HL-60 (cell line): ENCODE results near the gene ANKH.

Experiments used
- DNase-seq, 2 experiments: peaks; one replicate each; pipeline ENCODE4 v3.0.0-alpha.2; 2010 to 2020; ENCODE audit warnings: low read depth in 1 of 2, low spot score in 1 of 2
- H3K27ac ChIP-seq: fragments of 250-450 bp; sonication (Bioruptor Pico); replicated peaks from 2 replicates; pipeline ENCODE4 v1.5.1; 2020; ENCODE audit warnings: mild to moderate bottlenecking, moderate library complexity
- H3K27me3 ChIP-seq: fragments of 250-450 bp; sonication (Bioruptor Pico); 2 replicates; pipeline ENCODE4 v1.5.1; 2021; ENCODE audit warnings: mild to moderate bottlenecking, moderate library complexity; ENCODE audit not compliant: insufficient read depth, poor library complexity, severe bottlenecking
- H3K4me3 ChIP-seq: replicated peaks from 2 replicates; pipeline ENCODE4 v1.5.1; 2011; ENCODE audit warnings: mild to moderate bottlenecking, control low read depth, low read length; ENCODE audit not compliant: insufficient read depth
- CTCF ChIP-seq: IDR thresholded peaks from one replicate; pipeline ENCODE4 v1.5.1; 2011; ENCODE audit warnings: low read length, control low read depth, inconsistent platforms; ENCODE audit not compliant: insufficient read depth
- GABPA ChIP-seq: IDR thresholded peaks from 2 replicates; pipeline ENCODE4 v1.6.1; 2012; ENCODE audit warnings: low read depth
- POLR2AphosphoS5 ChIP-seq: IDR thresholded peaks from 2 replicates; pipeline ENCODE4 v1.6.1; 2012; ENCODE audit warnings: low read depth
- SPI1 ChIP-seq: IDR thresholded peaks from 2 replicates; pipeline ENCODE4 v1.6.1; 2012; ENCODE audit warnings: low read depth, mild to moderate bottlenecking, borderline replicate concordance
- TF ChIP-seq, protein P1 (sequence below): IDR thresholded peaks from 2 replicates; pipeline ENCODE4 v1.6.1; 2012; ENCODE audit warnings: low read depth; ENCODE audit not compliant: insufficient replicate concordance

ANKH gene

DNA sequence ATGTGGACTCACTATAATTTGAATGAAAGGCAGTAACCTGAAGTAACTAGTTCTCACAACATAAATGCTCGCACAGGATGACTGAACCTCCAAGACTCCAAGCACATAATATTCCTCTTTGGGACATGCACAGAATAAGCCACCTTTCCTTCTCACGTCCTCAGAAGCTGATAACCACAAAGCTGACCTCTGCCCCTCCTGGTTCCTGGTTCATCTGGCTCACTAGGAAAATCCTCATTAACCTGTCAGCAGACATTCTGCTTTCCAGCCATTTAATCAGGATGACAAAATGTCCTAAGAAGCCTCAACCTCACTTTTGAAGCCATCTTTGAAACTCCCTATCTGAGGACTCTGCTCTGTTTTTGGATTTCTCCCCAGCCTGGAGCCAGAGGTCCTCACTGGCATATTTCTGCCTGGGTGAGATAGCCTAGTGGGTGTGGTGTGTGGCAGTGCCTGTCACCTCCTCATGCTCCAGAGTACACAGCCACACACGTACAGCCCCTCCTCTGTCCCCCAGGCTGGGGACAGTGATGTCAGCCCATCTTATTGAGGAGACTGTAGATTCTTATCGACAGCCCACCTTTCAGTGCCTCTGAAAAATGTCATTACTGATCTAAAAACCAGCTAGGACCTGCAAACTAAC is 10.3 kb downstream of the ANKH start:
- Histone ChIP-seq H3K27ac (no peak overlapping the region), H3K27me3 (no peaks in the 10 kb centered on the region), H3K4me3 (no peak overlapping the region)
- DNase-seq: no peak
- TF ChIP-seq SPI1 (no peak), POLR2AphosphoS5 (no peak), GABPA (no peak), CTCF (no peak)
- TF ChIP-seq, protein P1, sequence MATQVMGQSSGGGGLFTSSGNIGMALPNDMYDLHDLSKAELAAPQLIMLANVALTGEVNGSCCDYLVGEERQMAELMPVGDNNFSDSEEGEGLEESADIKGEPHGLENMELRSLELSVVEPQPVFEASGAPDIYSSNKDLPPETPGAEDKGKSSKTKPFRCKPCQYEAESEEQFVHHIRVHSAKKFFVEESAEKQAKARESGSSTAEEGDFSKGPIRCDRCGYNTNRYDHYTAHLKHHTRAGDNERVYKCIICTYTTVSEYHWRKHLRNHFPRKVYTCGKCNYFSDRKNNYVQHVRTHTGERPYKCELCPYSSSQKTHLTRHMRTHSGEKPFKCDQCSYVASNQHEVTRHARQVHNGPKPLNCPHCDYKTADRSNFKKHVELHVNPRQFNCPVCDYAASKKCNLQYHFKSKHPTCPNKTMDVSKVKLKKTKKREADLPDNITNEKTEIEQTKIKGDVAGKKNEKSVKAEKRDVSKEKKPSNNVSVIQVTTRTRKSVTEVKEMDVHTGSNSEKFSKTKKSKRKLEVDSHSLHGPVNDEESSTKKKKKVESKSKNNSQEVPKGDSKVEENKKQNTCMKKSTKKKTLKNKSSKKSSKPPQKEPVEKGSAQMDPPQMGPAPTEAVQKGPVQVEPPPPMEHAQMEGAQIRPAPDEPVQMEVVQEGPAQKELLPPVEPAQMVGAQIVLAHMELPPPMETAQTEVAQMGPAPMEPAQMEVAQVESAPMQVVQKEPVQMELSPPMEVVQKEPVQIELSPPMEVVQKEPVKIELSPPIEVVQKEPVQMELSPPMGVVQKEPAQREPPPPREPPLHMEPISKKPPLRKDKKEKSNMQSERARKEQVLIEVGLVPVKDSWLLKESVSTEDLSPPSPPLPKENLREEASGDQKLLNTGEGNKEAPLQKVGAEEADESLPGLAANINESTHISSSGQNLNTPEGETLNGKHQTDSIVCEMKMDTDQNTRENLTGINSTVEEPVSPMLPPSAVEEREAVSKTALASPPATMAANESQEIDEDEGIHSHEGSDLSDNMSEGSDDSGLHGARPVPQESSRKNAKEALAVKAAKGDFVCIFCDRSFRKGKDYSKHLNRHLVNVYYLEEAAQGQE: no peak

- Histone ChIP-seq H3K27me3 (no peaks in the 10 kb centered on the region), H3K27ac (no peak overlapping the region), H3K4me3 (no peak overlapping the region)
- no peak for TF ChIP-seq POLR2AphosphoS5
- no peak for TF ChIP-seq CTCF
- TF ChIP-seq, protein P1: no peak
- no peak for TF ChIP-seq GABPA
- DNase-seq: no peak
These were observed 11.6 kb downstream of the ANKH start for GRCh38 chr5:14859980-14860379.

DNA sequence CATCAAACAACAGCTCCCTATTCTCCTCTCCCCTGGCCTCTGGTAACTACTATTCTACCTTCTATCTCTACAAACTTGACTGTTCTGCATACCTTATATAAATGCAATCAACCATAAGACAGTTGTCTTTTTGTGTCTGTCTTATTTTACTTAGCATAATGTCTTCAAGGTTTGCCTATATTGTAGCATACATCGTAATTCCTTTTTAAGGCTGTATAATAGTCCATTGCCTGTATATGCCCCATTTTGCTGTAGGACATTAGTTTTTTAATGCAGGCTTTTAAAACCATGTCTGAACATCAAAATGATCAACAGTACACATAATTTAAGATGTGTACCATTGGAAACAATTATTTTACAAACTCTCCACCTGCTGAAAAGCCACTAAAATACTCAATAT is 12.4 kb downstream of the ANKH start:
- no peak for DNase-seq
- Histone ChIP-seq H3K27me3 (no peaks in the 10 kb centered on the region), H3K27ac (no peak overlapping the region), H3K4me3 (no peak overlapping the region)
- no peak for TF ChIP-seq CTCF
- TF ChIP-seq GABPA: no peak

DNA sequence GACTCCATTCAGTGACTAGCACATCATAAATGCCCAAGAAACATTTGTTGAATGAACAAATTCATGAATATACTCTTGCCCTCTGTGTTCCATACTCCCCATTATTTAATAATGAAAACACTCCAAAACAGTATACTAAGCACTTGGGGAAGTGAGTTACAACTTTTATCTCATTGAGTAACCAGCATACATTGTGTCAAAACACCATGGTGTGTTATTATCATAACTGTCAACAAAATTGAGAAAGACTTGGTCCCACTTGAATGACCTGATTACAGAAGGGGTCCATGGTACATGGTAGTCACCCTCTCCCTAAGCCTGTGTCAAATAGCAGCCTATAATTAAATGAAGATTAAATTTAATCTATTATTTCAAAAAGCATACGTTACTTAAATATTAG is 16.2 kb downstream of the ANKH start:
- no peak for DNase-seq
- Histone ChIP-seq H3K27me3 (no peaks in the 10 kb centered on the region), H3K27ac (no peak overlapping the region), H3K4me3 (no peak overlapping the region)
- TF ChIP-seq, protein P1: no peak
- no peak for TF ChIP-seq POLR2AphosphoS5
- TF ChIP-seq GABPA: no peak
- TF ChIP-seq SPI1: no peak
- no peak for TF ChIP-seq CTCF
